Heart left ventricle (tissue), 16 donors: Measurements from ENCODE around the gene ALCAM. TPM values are rescaled to one million over a fixed set of nuclear protein-coding genes. Genes with fewer than 3 reads are reported as not detected.

Experiments
- ATAC-seq, 4 donors: fragments of 200-7000 bp; cut with Tn5 transposase; one replicate each; pipeline ENCODE4 v1.9.1; 2020 to 2022; ENCODE audit warnings: moderate library complexity in 4 of 4, mild to moderate bottlenecking in 3 of 4, moderate number of reproducible peaks in 1 of 4
- DNase-seq, 5 donors: peaks; one replicate each; pipeline ENCODE4 v3.0.0-alpha.2; 2020
- H3K27ac ChIP-seq, 12 donors: fragments of 200-600 bp; sonication (generic) in 4 of 12; one replicate each; pipeline versions ENCODE4 v1.5.0 to v1.8.0; 2016 to 2022; ENCODE audit warnings: mild to moderate bottlenecking in 2 of 12
- H3K27me3 ChIP-seq, 9 donors: fragments of 200-600 bp; sonication (generic) in 2 of 9; one replicate each; pipeline versions ENCODE4 v1.5.1 to v1.8.0; 2016 to 2022; ENCODE audit warnings: mild to moderate bottlenecking in 3 of 9
- H3K36me3 ChIP-seq, 9 donors: fragments of 200-600 bp; sonication (generic) in 2 of 9; one replicate each; pipeline versions ENCODE4 v1.5.0 to v1.8.0; 2018 to 2022; ENCODE audit warnings: mild to moderate bottlenecking in 2 of 9
- H3K4me1 ChIP-seq, 12 donors: fragments of 200-600 bp; sonication (generic) in 4 of 12; one replicate each; pipeline versions ENCODE4 v1.5.0 to v1.8.0; 2016 to 2022; ENCODE audit warnings: mild to moderate bottlenecking in 3 of 12
- H3K4me3 ChIP-seq, 12 donors: fragments of 200-600 bp; sonication (generic) in 4 of 12; one replicate each; pipeline versions ENCODE4 v1.5.0 to v1.8.0; 2017 to 2022; ENCODE audit warnings: mild to moderate bottlenecking in 9 of 12, moderate library complexity in 4 of 12
- H3K9me3 ChIP-seq, 12 donors: fragments of 200-600 bp; sonication (generic) in 4 of 12; one replicate each; pipeline versions ENCODE4 v1.5.0 to v1.8.0; 2016 to 2022; ENCODE audit warnings: mild to moderate bottlenecking in 1 of 12
- CTCF ChIP-seq, 12 donors: fragments of 200-600 bp; sonication (generic) in 4 of 12; IDR thresholded peaks; one replicate each; pipeline versions ENCODE4 v1.5.0 to v1.8.0; 2018 to 2022; ENCODE audit warnings: antibody characterized with exemption in 12 of 12, mild to moderate bottlenecking in 5 of 12
- POLR2A ChIP-seq, 2 donors: fragments of 450-650 bp; IDR thresholded peaks; one replicate each; pipeline ENCODE4 v1.6.1; 2017; ENCODE audit warnings: antibody characterized with exemption in 2 of 2, mild to moderate bottlenecking in 2 of 2, moderate library complexity in 2 of 2
- WGBS, 4 donors: extraction: QIAGEN DNeasy Blood & Tissue Kit in 2 of 4; methylation state at CpG; one replicate each; pipeline versions ENCODE4 v1.1.5 to v1.1.7; 2013 to 2018; 5-methylcytosine and 5-hydroxymethylcytosine counted together
- intact Hi-C, 10 donors: fragments of 100-400 bp; cut with DNase I; formaldehyde crosslinking; loops; one replicate each; pipeline versions ENCODE4 v1.11.1 to v1.14.2; 2022
- polyA plus RNA-seq, 2 donors: library from polyadenylated mRNA; stranded (reverse); fragments of 200-250 nt; gene quantifications; one replicate each; pipeline ENCODE4 v1.2.3, GENCODE V29; 2013
- total RNA-seq, 9 donors: library from RNA; depleted of rRNA in 2 of 9; stranded (reverse); fragments of >200 nt in 2 of 9; fragmentation: NEBNext Ultra II Directional in 3 of 9; extraction: Animal tissue kit (Norgen Biotek cat#: 25700) in 3 of 9; gene quantifications; one replicate each; pipeline versions ENCODE4 v1.1.0 to v1.2.4, GENCODE V29; 2016 to 2023
- donor health status: ischemic (EF 13 %, LVEDD 7.1; RV severe dilation, severe dysfunction).
- donor health status: healthy with polysubstance abuse.
- donor health status: DM: no; HTN: yes; CAD: no.
- donor health status: DM: no; HTN: no; CAD: no.
- donor health status: ischemic (EF 25% LVEDD 6.9; RV normal size, moderate dysfunction).
- donor health status: ischemic (EF 25% LVEDD 5.7; RV mildly dilated, moderate dysfunction).
- donor health status: healthy.
- donor health status: DM: yes; HTN: yes; CAD: no.
- donor health status: ischemic (EF 35%, LVEDD 5.7; RV mildly dilated, moderate dysfunction).
- donor health status: nonischemic (EF 11% LVEDD 7.7; RV severe dilation, severe dysfunction).
- donor health status: DM: yes; HTN: yes; CAD: no.
- donor health status: PGD.
- donor health status: ischemic (EF 29% LVEDD 5.4; RV normal size, mild dysfunction).
- donor health status: nonischemic (EF 23%, LVEDD 6.1; RV moderate dilation, normal function).

Gene ALCAM
- total and polyA plus RNA-seq, 11 donors, result 0.91 to 19.9 (median 5.5) TPM

- DNase-seq (no peak), ATAC-seq (no peak)
- H3K27ac ChIP-seq, result no peak overlapping the region
- no peaks in the 10 kb centered on the region for H3K36me3 ChIP-seq
- TF ChIP-seq CTCF (IDR thresholded peaks at IDR 0.05) (no peak), POLR2A (IDR thresholded peaks at IDR 0.05) (no peak)
- H3K9me3 ChIP-seq, result no peaks in the 10 kb centered on the region
- no peaks in the 10 kb centered on the region for H3K4me1 ChIP-seq
- 81 to 91% (median 89%) methylated on average over 2 of the region's 2 CpGs for WGBS, 4 donors
- intact Hi-C loops, result no loop called here
- H3K4me3 ChIP-seq, result no peak overlapping the region
- no peaks in the 10 kb centered on the region for H3K27me3 ChIP-seq
Observed at GRCh38 chr3:105431200-105431599, 64.5 kb downstream of the ALCAM start.

- no peak overlapping the region for H3K4me3 ChIP-seq
- H3K4me1 ChIP-seq, result no peaks in the 10 kb centered on the region
- H3K36me3 ChIP-seq, result no peaks in the 10 kb centered on the region
- TF ChIP-seq POLR2A (IDR thresholded peaks at IDR 0.05) (no peak), CTCF (IDR thresholded peaks at IDR 0.05) (no peak)
- no peaks in the 10 kb centered on the region for H3K27me3 ChIP-seq
- no peak overlapping the region for H3K27ac ChIP-seq
- 60 to 71% (median 63%) methylated on average over 3 of the region's 3 CpGs for WGBS, 4 donors
- ATAC-seq, result no peak
- no peak for DNase-seq
- intact Hi-C loops, result no loop called here
- no peaks in the 10 kb centered on the region for H3K9me3 ChIP-seq
Observed at GRCh38 chr3:105435277-105435676, 68.6 kb downstream of the ALCAM start.

- Histone ChIP-seq H3K4me1 (no peaks in the 10 kb centered on the region), H3K27me3 (no peaks in the 10 kb centered on the region), H3K36me3 (no peaks in the 10 kb centered on the region), H3K4me3 (no peak overlapping the region), H3K9me3 (no peaks in the 10 kb centered on the region), H3K27ac (no peak overlapping the region)
- ATAC-seq (no peak), DNase-seq (no peak)
- intact Hi-C loops, result no loop called here
- TF ChIP-seq CTCF (IDR thresholded peaks at IDR 0.05) (no peak), POLR2A (IDR thresholded peaks at IDR 0.05) (no peak)
Observed at GRCh38 chr3:105436687-105437086, 70.0 kb downstream of the ALCAM start.

GRCh38 chr3:105440113-105440512 is 73.4 kb downstream of the ALCAM start:
- Histone ChIP-seq H3K27ac (no peak overlapping the region), H3K4me1 (no peaks in the 10 kb centered on the region), H3K27me3 (no peaks in the 10 kb centered on the region), H3K36me3 (no peaks in the 10 kb centered on the region), H3K4me3 (no peak overlapping the region), H3K9me3 (no peaks in the 10 kb centered on the region)
- whole genome bisulfite sequencing, 4 donors, result 73 to 81% (median 76%) methylated on average over 3 of the region's 3 CpGs
- intact Hi-C loops, result no loop called here
- no peak for DNase-seq
- TF ChIP-seq POLR2A (IDR thresholded peaks at IDR 0.05) (no peak), CTCF (IDR thresholded peaks at IDR 0.05) (no peak)
- ATAC-seq, result no peak
